ENCODE measurements around the gene AMDHD1.

AMDHD1 gene

GRCh38 chr12:95995238-95996031 is 52.3 kb downstream of the AMDHD1 start:
- Mint-ChIP-seq H3K27ac (no peak overlapping the region), H3K9me3 (no peaks in the 10 kb centered on the region), H3K4me3 (no peak overlapping the region), H3K4me1 (peaks cover 15 to 20% of the 10 kb centered on the region in 2 donors), H3K36me3 (peaks cover 14 to 25% of the 10 kb centered on the region in 2 donors), H3K27me3 (no peaks in the 10 kb centered on the region)
- no peak for ATAC-seq (replicated peaks)
- DNase-seq, result no peak

GRCh38 chr12:95996034-95996658 is 53.0 kb downstream of the AMDHD1 start, which contains the start of gene HAL:
Gene HAL (minus strand): TSS chr12:95996344. CDS start chr12:95995910, 434 bp downstream.
- Mint-ChIP-seq H3K27me3 (no peaks in the 10 kb centered on the region), H3K4me1 (peaks cover 15 to 20% of the 10 kb centered on the region in 2 donors), H3K36me3 (peaks cover 18 to 30% of the 10 kb centered on the region in 2 donors), H3K4me3 (no peak within 1 kb of the TSS), H3K9me3 (no peaks in the 10 kb centered on the region), H3K27ac (no peak within 1 kb of the TSS)
- DNase-seq (no peak), ATAC-seq (replicated peaks) (no peak)

- Mint-ChIP-seq H3K9me3 (no peaks in the 10 kb centered on the region), H3K36me3 (peaks cover 19 to 27% of the 10 kb centered on the region in 2 donors), H3K4me1 (peaks cover 15 to 20% of the 10 kb centered on the region in 2 donors), H3K4me3 (no peak overlapping the region), H3K27ac (no peak overlapping the region), H3K27me3 (no peaks in the 10 kb centered on the region)
- no peak for DNase-seq
- no peak for ATAC-seq (replicated peaks)
Measured at GRCh38 chr12:95997276-95997675, 54.1 kb downstream of the AMDHD1 start.

- H3K27me3 Mint-ChIP-seq, result no peaks in the 10 kb centered on the region
- peaks cover 12 to 16% of the 10 kb centered on the region in 2 donors for H3K4me1 Mint-ChIP-seq
- no peak for DNase-seq
- H3K9me3 Mint-ChIP-seq, result no peaks in the 10 kb centered on the region
- peaks cover 20 to 24% of the 10 kb centered on the region in 2 donors for H3K36me3 Mint-ChIP-seq
- no peak overlapping the region for H3K4me3 Mint-ChIP-seq
- H3K27ac Mint-ChIP-seq, result no peak overlapping the region
- peak; percentile 17 to 35 for ATAC-seq (replicated peaks)
Measured at GRCh38 chr12:95997911-95998510, 54.9 kb downstream of the AMDHD1 start.

GRCh38 chr12:95998611-95999286 is 55.6 kb downstream of the AMDHD1 start:
- DNase-seq (peak; percentile 23), ATAC-seq (replicated peaks) (peak; percentile 98)
- peaks cover 17 to 22% of the 10 kb centered on the region in 2 donors for H3K36me3 Mint-ChIP-seq
- H3K27me3 Mint-ChIP-seq, result no peaks in the 10 kb centered on the region
- H3K27ac Mint-ChIP-seq, result no peak overlapping the region
- H3K9me3 Mint-ChIP-seq, result no peaks in the 10 kb centered on the region
- peaks cover 11 to 14% of the 10 kb centered on the region in 2 donors for H3K4me1 Mint-ChIP-seq
- H3K4me3 Mint-ChIP-seq, result no peak overlapping the region

- Mint-ChIP-seq H3K27ac (no peak overlapping the region), H3K4me1 (peaks cover 11 to 14% of the 10 kb centered on the region in 2 donors), H3K36me3 (peaks cover 17 to 24% of the 10 kb centered on the region in 2 donors), H3K27me3 (no peaks in the 10 kb centered on the region), H3K4me3 (no peak overlapping the region), H3K9me3 (no peaks in the 10 kb centered on the region)
- no peak for ATAC-seq (replicated peaks)
- DNase-seq, result no peak
Measured at GRCh38 chr12:95999484-95999883, 56.4 kb downstream of the AMDHD1 start.

GRCh38 chr12:96000858-96001257 is 57.7 kb downstream of the AMDHD1 start:
- Mint-ChIP-seq H3K9me3 (no peaks in the 10 kb centered on the region), H3K27ac (no peak overlapping the region), H3K4me1 (peaks cover 11 to 14% of the 10 kb centered on the region in 2 donors), H3K27me3 (no peaks in the 10 kb centered on the region), H3K4me3 (no peak overlapping the region), H3K36me3 (peaks cover 27 to 38% of the 10 kb centered on the region in 2 donors)
- ATAC-seq (replicated peaks), result no peak
- DNase-seq, result no peak

GRCh38 chr12:96006727-96007126 is 63.6 kb downstream of the AMDHD1 start:
- peaks cover 30 to 49% of the 10 kb centered on the region in 2 donors for H3K36me3 Mint-ChIP-seq

GRCh38 chr12:96007729-96008128 is 64.6 kb downstream of the AMDHD1 start:
- no peaks in the 10 kb centered on the region for H3K27me3 Mint-ChIP-seq
- ATAC-seq (replicated peaks) (no peak), DNase-seq (no peak)
- no peaks in the 10 kb centered on the region for H3K4me1 Mint-ChIP-seq
- H3K27ac Mint-ChIP-seq, result peak overlapping the region; percentile 77
- peaks cover 31 to 57% of the 10 kb centered on the region in 2 donors for H3K36me3 Mint-ChIP-seq
- H3K9me3 Mint-ChIP-seq, result no peaks in the 10 kb centered on the region
- H3K4me3 Mint-ChIP-seq, result no peak overlapping the region

More at GRCh38 chr12:96006727-96007126, 63.6 kb downstream of the AMDHD1 start:
- Mint-ChIP-seq H3K4me1 (no peaks in the 10 kb centered on the region), H3K4me3 (no peak overlapping the region), H3K27ac (no peak overlapping the region), H3K9me3 (no peaks in the 10 kb centered on the region), H3K27me3 (no peaks in the 10 kb centered on the region)
- no peak for DNase-seq
- ATAC-seq (replicated peaks), result no peak

GRCh38 chr12:96014943-96015599 is 71.9 kb downstream of the AMDHD1 start:
- no peak for ATAC-seq (replicated peaks)
- no peak overlapping the region for H3K4me3 Mint-ChIP-seq
- H3K27ac Mint-ChIP-seq, result no peak overlapping the region
- H3K4me1 Mint-ChIP-seq, result peaks cover 4 to 10% of the 10 kb centered on the region in 2 donors
- no peaks in the 10 kb centered on the region for H3K9me3 Mint-ChIP-seq
- peaks cover 43 to 49% of the 10 kb centered on the region in 2 donors for H3K36me3 Mint-ChIP-seq
- no peaks in the 10 kb centered on the region for H3K27me3 Mint-ChIP-seq
- no peak for DNase-seq

- peaks cover 9 to 15% of the 10 kb centered on the region in 2 donors for H3K4me1 Mint-ChIP-seq
- no peak for DNase-seq
- no peaks in the 10 kb centered on the region for H3K9me3 Mint-ChIP-seq
- H3K4me3 Mint-ChIP-seq, result no peak overlapping the region
- H3K27ac Mint-ChIP-seq, result no peak overlapping the region
- H3K36me3 Mint-ChIP-seq, result peaks cover 37 to 47% of the 10 kb centered on the region in 2 donors
- no peak for ATAC-seq (replicated peaks)
- H3K27me3 Mint-ChIP-seq, result no peaks in the 10 kb centered on the region
Measured at GRCh38 chr12:96015672-96016071, 72.5 kb downstream of the AMDHD1 start.
